HG03520 (cell line): ENCODE data around the gene CAPZA1.
A peak's percentile ranks its signal among the peaks of the same experiment; 100 is the strongest.
"Not testable (repeated sequence)": the region's sequence is repeated elsewhere in the genome, so short reads cannot be mapped to it uniquely, and the experiment has no call there.

Experiments
- ATAC-seq: cut with Tn5 transposase; IDR thresholded peaks from one replicate; pipeline ENCODE4 v1.9.1; 2021; ENCODE audit warnings: mild to moderate bottlenecking, moderate library complexity; ENCODE audit not compliant: unreplicated experiment

CAPZA1 gene

GRCh38 chr1:112626887-112627286 is 7.3 kb downstream of the CAPZA1 start:
- no peak for ATAC-seq

- ATAC-seq = no peak
These were observed 8.9 kb downstream of the CAPZA1 start for GRCh38 chr1:112628516-112628915.

GRCh38 chr1:112629256-112629655 is 9.6 kb downstream of the CAPZA1 start:
- no peak for ATAC-seq

- ATAC-seq = no peak
These were observed 14.0 kb downstream of the CAPZA1 start for GRCh38 chr1:112633628-112634027.

- no peak for ATAC-seq
These were observed 14.7 kb downstream of the CAPZA1 start for GRCh38 chr1:112634367-112634766.

GRCh38 chr1:112636056-112636455 is 16.4 kb downstream of the CAPZA1 start:
- ATAC-seq = no peak

- ATAC-seq = no peak
These were observed 17.1 kb downstream of the CAPZA1 start for GRCh38 chr1:112636597-112637253.

- ATAC-seq = no peak
These were observed 17.9 kb downstream of the CAPZA1 start for GRCh38 chr1:112637254-112638109.

GRCh38 chr1:112638110-112638428 is 18.4 kb downstream of the CAPZA1 start:
- no peak for ATAC-seq

GRCh38 chr1:112640437-112640836 is 20.8 kb downstream of the CAPZA1 start:
- ATAC-seq = not testable (repeated sequence)

- ATAC-seq = no peak
These were observed 23.4 kb downstream of the CAPZA1 start for GRCh38 chr1:112643080-112643479.

- ATAC-seq = no peak
These were observed 26.6 kb downstream of the CAPZA1 start for GRCh38 chr1:112646225-112646624.

- no peak for ATAC-seq
These were observed 31.6 kb downstream of the CAPZA1 start for GRCh38 chr1:112651205-112651604.

- ATAC-seq = no peak
These were observed 46.2 kb downstream of the CAPZA1 start for GRCh38 chr1:112665857-112666256.

- ATAC-seq = no peak
These were observed 47.3 kb downstream of the CAPZA1 start for GRCh38 chr1:112666946-112667345.

- ATAC-seq = no peak
These were observed 52.4 kb downstream of the CAPZA1 start for GRCh38 chr1:112672009-112672408.

GRCh38 chr1:112672842-112673241 is 53.2 kb downstream of the CAPZA1 start:
- ATAC-seq = no peak

- no peak for ATAC-seq
These were observed 54.2 kb downstream of the CAPZA1 start for GRCh38 chr1:112673592-112674439.

- peak; percentile 51 for ATAC-seq
These were observed 54.9 kb downstream of the CAPZA1 start, which contains the start of gene MOV10 for GRCh38 chr1:112674440-112674985. Gene MOV10, plus strand, starts transcription at chr1:112674659. Its CDS starts 254 bp downstream, at chr1:112674913.

GRCh38 chr1:112674986-112675727 is 55.5 kb downstream of the CAPZA1 start:
- ATAC-seq = peak; percentile 33
